Measurements from ENCODE around the gene SLC6A5. TPM values are rescaled to one million over a fixed set of nuclear protein-coding genes. Genes with fewer than 3 reads are reported as not detected.
A peak's percentile ranks its signal among the peaks of the same experiment; 100 is the strongest.

The SLC6A5 gene
- total RNA-seq, 6 experiments from 2014 or later, result not detected

DNA sequence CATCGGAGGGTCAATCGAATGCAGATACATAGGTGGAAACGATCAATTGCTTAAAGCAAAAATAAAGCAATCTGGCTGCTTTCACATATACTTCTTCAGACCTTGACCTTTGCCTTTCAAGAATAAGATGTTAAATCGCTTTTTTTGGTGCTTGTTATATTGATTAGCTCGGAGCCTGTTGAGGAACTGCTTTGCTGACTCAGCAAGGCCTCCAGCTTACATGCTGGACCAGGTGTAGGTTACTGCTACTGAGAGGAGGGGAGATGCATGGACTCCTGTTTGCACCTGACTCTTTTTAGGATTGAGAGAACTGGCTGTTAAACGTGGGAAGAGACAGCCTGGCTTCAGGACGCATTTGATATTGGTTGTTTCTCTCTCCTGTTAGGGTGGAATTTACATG lies 38.7 kb downstream of the SLC6A5 start:
- TF ChIP-seq, protein P1, sequence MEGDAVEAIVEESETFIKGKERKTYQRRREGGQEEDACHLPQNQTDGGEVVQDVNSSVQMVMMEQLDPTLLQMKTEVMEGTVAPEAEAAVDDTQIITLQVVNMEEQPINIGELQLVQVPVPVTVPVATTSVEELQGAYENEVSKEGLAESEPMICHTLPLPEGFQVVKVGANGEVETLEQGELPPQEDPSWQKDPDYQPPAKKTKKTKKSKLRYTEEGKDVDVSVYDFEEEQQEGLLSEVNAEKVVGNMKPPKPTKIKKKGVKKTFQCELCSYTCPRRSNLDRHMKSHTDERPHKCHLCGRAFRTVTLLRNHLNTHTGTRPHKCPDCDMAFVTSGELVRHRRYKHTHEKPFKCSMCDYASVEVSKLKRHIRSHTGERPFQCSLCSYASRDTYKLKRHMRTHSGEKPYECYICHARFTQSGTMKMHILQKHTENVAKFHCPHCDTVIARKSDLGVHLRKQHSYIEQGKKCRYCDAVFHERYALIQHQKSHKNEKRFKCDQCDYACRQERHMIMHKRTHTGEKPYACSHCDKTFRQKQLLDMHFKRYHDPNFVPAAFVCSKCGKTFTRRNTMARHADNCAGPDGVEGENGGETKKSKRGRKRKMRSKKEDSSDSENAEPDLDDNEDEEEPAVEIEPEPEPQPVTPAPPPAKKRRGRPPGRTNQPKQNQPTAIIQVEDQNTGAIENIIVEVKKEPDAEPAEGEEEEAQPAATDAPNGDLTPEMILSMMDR (IDR thresholded peaks at IDR 0.05), result no peak
- TF ChIP-seq POLR2A (IDR thresholded peaks at IDR 0.05), result no peak
- no peaks in the 10 kb centered on the region for H3K4me1 ChIP-seq
- no peak overlapping the region for H3K4me3 ChIP-seq
- 60% methylated on average over 7 of the region's 7 CpGs for WGBS (ENCODE audit: insufficient coverage, low coverage, low lambda C conversion rate, missing lambda C conversion rate)
- no peaks in the 10 kb centered on the region for H3K36me3 ChIP-seq
- H3K27me3 ChIP-seq, result no peaks in the 10 kb centered on the region
- no peak for DNase-seq
- no peaks in the 10 kb centered on the region for H3K9me3 ChIP-seq
- H3K27ac ChIP-seq, result no peak overlapping the region
- ATAC-seq, result no peak
- intact Hi-C loops (cut with DNase I), result no loop called here

DNA sequence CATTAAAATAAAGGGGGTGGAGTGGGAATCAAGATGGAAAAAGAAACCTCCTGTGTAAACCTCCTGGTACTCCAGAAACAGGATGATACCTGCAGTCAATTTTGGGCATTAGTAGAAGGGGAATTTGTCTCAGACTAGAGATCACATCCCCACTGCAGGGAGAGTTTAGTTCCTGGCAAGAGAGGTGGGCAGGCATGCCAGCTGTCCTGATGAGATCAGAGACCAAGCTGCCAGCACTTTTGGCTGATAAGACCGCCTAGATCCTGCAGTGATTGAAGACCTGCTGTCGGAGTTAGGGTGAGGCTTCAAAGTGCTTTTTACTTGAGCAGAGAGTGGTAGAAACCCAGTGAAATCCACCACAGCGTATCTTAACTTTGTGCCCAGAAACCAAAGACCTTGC lies 40.3 kb downstream of the SLC6A5 start:
- ATAC-seq (peak in 3 of 4 donors; percentile 26 to 91 (median 28)), DNase-seq (peak in 1 of 3 donors; percentile 60)
- TF ChIP-seq, protein P1 (IDR thresholded peaks at IDR 0.05), result no peak
- no peak for TF ChIP-seq POLR2A (IDR thresholded peaks at IDR 0.05)
- Histone ChIP-seq H3K27ac (no peak overlapping the region), H3K4me1 (no peaks in the 10 kb centered on the region), H3K27me3 (no peaks in the 10 kb centered on the region), H3K4me3 (no peak overlapping the region), H3K36me3 (no peaks in the 10 kb centered on the region), H3K9me3 (no peaks in the 10 kb centered on the region)
- WGBS (ENCODE audit: insufficient coverage, low coverage, low lambda C conversion rate, missing lambda C conversion rate), result 11% methylated on average over 2 of the region's 3 CpGs
- intact Hi-C loops (cut with DNase I), result no loop called here

DNA sequence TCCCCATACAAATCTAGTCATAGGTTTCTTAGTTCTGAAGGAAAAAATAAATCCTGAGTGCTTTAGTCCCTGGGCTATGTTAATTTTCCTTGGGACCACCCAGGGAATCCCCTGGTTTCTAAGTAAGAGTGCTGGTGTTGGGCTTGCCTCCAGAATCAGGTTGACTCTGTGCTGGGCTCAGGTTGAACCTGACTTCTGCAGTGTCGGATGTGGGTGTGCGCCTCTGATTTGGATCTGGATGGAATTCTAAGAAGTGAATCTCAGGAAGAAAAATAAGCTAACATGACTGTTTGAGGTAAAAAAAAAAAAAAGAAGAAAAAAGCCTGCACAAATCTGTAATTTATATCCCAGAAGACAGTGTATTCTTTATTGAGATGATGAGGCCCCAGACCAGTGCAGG lies 41.0 kb downstream of the SLC6A5 start:
- ATAC-seq, result no peak
- intact Hi-C loops (cut with DNase I), result no loop called here
- WGBS (ENCODE audit: insufficient coverage, low coverage, low lambda C conversion rate, missing lambda C conversion rate), result 95% methylated on average over 2 of the region's 2 CpGs
- no peak for DNase-seq
- H3K27me3 ChIP-seq, result no peaks in the 10 kb centered on the region
- H3K9me3 ChIP-seq, result no peaks in the 10 kb centered on the region
- no peak for TF ChIP-seq POLR2A (IDR thresholded peaks at IDR 0.05)
- TF ChIP-seq, protein P1 (IDR thresholded peaks at IDR 0.05), result no peak
- no peak overlapping the region for H3K27ac ChIP-seq
- no peak overlapping the region for H3K4me3 ChIP-seq
- H3K4me1 ChIP-seq, result no peaks in the 10 kb centered on the region
- H3K36me3 ChIP-seq, result no peaks in the 10 kb centered on the region

DNA sequence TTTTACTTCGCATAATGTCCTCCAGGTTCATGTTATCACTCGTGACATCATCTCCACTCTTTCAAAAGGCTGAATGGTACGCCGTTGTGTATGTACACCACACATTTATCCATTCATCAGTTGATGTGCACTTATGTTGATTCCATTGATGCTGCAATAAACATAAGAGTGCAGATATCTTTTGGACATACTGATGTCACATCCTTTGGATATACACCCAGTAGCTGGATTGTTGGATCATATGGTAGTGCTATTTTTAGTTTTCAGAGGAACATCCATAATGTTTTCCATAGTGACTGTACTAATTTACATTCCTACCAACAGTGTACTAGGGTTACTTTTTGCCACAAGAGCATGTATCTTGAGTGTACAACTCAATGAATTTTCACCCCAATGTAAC lies 45.0 kb downstream of the SLC6A5 start:
- no peak for ATAC-seq
- H3K4me1 ChIP-seq, result no peaks in the 10 kb centered on the region
- intact Hi-C loops (cut with DNase I), result no loop called here

More for the DNA sequence above, 45.0 kb downstream of the SLC6A5 start:
- TF ChIP-seq, protein P1 (IDR thresholded peaks at IDR 0.05), result no peak
- Histone ChIP-seq H3K36me3 (no peaks in the 10 kb centered on the region), H3K27me3 (no peaks in the 10 kb centered on the region), H3K4me3 (no peak overlapping the region), H3K9me3 (no peaks in the 10 kb centered on the region), H3K27ac (no peak overlapping the region)
- no peak for DNase-seq
- 70% methylated on average over 4 of the region's 4 CpGs for WGBS (ENCODE audit: insufficient coverage, low coverage, low lambda C conversion rate, missing lambda C conversion rate)
